Astrocyte (in vitro differentiated cells and primary cell): ENCODE data around the gene ELK1.

Experiments used
- CTCF ChIP-seq: IDR thresholded peaks from 2 replicates; pipeline ENCODE4 v1.5.1; 2011; ENCODE audit warnings: low read depth, mild to moderate bottlenecking, inconsistent platforms, low read length, moderate library complexity; ENCODE audit not compliant: insufficient read depth
- EZH2 ChIP-seq: IDR thresholded peaks from 2 replicates; pipeline ENCODE4 v1.6.1; 2012; ENCODE audit warnings: mild to moderate bottlenecking, low read length, inconsistent platforms; ENCODE audit not compliant: insufficient read depth

DNA sequence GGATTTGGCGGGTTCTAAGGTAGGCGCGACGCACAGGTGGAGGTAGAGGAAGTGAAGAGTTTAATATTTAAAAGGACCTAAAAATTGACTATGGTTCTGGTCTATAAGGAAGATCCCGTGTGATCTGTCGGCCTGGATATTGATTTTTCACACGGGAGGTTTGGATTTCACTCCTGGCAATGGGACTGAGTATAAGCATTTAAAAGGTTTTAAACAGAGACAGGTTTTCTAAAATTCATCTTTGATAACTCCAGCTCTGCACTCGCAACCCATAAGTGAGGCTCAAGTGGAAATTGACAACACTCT, 9.0 kb upstream of the ELK1 start:
- no peak for TF ChIP-seq CTCF
- TF ChIP-seq EZH2 = no peak
